GM23338 (cell line): ENCODE data around the gene RHOB.

Experiments
- CREB1 ChIP-seq: fragments of 250-450 bp; sonication (Bioruptor Pico); IDR thresholded peaks from 2 replicates; pipeline ENCODE4 v1.5.0; 2020; ENCODE audit warnings: low read depth, mild to moderate bottlenecking, moderate library complexity
- EZH2 ChIP-seq: fragments of 200-600 bp; sonication (generic); IDR thresholded peaks from one replicate; pipeline ENCODE4 v1.8.0; 2017; ENCODE audit warnings: antibody characterized with exemption, mild to moderate bottlenecking, low read depth; ENCODE audit not compliant: unreplicated experiment
- EZH2phosphoT487 ChIP-seq: fragments of 200-600 bp; sonication (generic); IDR thresholded peaks from one replicate; pipeline ENCODE4 v1.8.1; 2018; ENCODE audit warnings: antibody characterized with exemption; ENCODE audit not compliant: unreplicated experiment
- JUNB ChIP-seq: IDR thresholded peaks from one replicate; pipeline ENCODE4 v1.6.1; 2016; ENCODE audit warnings: antibody characterized with exemption; ENCODE audit not compliant: unreplicated experiment
- NANOG ChIP-seq: IDR thresholded peaks from 2 replicates; pipeline ENCODE4 v1.6.1; 2016; ENCODE audit warnings: antibody characterized with exemption, borderline replicate concordance
- POLR2AphosphoS5 ChIP-seq: IDR thresholded peaks from 2 replicates; pipeline ENCODE4 v1.6.1; 2016; ENCODE audit warnings: antibody characterized with exemption, low read depth
- STAT1 ChIP-seq: IDR thresholded peaks from one replicate; pipeline ENCODE4 v1.6.1; 2016; ENCODE audit warnings: antibody characterized with exemption; ENCODE audit not compliant: unreplicated experiment
- ZNF114 ChIP-seq: fragments of 250-450 bp; sonication (Bioruptor Pico); IDR thresholded peaks from 2 replicates; pipeline ENCODE4 v1.5.0; 2020; ENCODE audit warnings: mild to moderate bottlenecking, moderate library complexity
- ZNF331 ChIP-seq: fragments of 250-450 bp; sonication (Bioruptor Pico); IDR thresholded peaks from 2 replicates; pipeline ENCODE4 v1.5.0; 2020; ENCODE audit warnings: low read depth, mild to moderate bottlenecking, moderate library complexity
- TF ChIP-seq, protein P1 (sequence below), 2 experiments: fragments of 200-600 bp in 1 of 2; sonication (generic) in 1 of 2; conservative IDR thresholded peaks; 2 replicates each; pipeline versions ENCODE4 v1.5.1 to v1.6.1; 2016 to 2017; ENCODE audit warnings: antibody characterized with exemption in 2 of 2, low read depth in 2 of 2, mild to moderate bottlenecking in 2 of 2, moderate library complexity in 1 of 2
- TF ChIP-seq, protein P2 (sequence below): IDR thresholded peaks from 2 replicates; pipeline ENCODE4 v1.6.1; 2016; ENCODE audit warnings: antibody characterized with exemption
- TF ChIP-seq, protein P3 (sequence below): IDR thresholded peaks from one replicate; pipeline ENCODE4 v1.6.1; 2018; ENCODE audit warnings: antibody characterized with exemption; ENCODE audit not compliant: unreplicated experiment
- TF ChIP-seq, protein P4 (sequence below): fragments of 250-450 bp; sonication (Bioruptor Pico); IDR thresholded peaks from 2 replicates; pipeline ENCODE4 v1.5.0; 2020; ENCODE audit warnings: mild to moderate bottlenecking, moderate library complexity

DNA sequence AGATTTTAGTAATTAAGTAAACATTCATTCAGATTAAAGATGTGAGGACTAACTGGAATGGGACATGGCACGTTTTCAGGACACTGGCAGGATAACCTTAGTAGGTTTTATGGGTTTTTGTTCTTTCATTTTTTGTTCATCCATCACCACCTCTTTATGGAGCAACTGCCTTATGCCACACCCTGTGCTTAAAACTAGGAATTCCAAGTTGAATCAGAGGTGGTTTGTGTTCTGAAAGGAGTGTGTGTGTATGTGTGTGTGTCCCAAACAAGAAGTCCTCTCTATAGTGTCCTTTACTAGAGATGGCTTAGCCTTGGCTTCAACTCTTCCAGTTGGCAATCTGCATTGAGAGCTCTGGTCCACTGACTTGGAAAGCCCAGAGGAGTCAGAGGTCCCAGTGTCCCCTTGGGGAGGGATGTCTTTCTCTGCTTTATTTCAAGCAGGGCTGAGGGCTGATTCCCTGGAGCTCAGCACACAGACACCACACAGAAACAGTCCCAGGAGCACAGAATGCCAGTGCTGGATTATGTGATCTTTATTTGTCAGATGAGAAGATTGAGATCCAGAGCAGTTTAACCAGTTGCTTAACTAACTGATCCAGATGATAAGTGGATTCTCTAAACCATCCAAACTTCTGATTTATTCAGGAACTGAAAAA, 25.2 kb downstream of the RHOB start:
- TF ChIP-seq, protein P1, sequence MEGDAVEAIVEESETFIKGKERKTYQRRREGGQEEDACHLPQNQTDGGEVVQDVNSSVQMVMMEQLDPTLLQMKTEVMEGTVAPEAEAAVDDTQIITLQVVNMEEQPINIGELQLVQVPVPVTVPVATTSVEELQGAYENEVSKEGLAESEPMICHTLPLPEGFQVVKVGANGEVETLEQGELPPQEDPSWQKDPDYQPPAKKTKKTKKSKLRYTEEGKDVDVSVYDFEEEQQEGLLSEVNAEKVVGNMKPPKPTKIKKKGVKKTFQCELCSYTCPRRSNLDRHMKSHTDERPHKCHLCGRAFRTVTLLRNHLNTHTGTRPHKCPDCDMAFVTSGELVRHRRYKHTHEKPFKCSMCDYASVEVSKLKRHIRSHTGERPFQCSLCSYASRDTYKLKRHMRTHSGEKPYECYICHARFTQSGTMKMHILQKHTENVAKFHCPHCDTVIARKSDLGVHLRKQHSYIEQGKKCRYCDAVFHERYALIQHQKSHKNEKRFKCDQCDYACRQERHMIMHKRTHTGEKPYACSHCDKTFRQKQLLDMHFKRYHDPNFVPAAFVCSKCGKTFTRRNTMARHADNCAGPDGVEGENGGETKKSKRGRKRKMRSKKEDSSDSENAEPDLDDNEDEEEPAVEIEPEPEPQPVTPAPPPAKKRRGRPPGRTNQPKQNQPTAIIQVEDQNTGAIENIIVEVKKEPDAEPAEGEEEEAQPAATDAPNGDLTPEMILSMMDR (conservative IDR thresholded peaks at IDR 0.05; ENCODE audit: low read depth in 2 of 2): no peak
- TF ChIP-seq, protein P2, sequence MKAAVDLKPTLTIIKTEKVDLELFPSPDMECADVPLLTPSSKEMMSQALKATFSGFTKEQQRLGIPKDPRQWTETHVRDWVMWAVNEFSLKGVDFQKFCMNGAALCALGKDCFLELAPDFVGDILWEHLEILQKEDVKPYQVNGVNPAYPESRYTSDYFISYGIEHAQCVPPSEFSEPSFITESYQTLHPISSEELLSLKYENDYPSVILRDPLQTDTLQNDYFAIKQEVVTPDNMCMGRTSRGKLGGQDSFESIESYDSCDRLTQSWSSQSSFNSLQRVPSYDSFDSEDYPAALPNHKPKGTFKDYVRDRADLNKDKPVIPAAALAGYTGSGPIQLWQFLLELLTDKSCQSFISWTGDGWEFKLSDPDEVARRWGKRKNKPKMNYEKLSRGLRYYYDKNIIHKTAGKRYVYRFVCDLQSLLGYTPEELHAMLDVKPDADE: no peak
- TF ChIP-seq EZH2 (no peak), JUNB (no peak), ZNF114 (no peak), POLR2AphosphoS5 (no peak), EZH2phosphoT487 (no peak), CREB1 (CRISPR knock-in tag) (no peak), NANOG (no peak), ZNF331 (CRISPR knock-in tag) (no peak), STAT1 (no peak)
- TF ChIP-seq, protein P3, sequence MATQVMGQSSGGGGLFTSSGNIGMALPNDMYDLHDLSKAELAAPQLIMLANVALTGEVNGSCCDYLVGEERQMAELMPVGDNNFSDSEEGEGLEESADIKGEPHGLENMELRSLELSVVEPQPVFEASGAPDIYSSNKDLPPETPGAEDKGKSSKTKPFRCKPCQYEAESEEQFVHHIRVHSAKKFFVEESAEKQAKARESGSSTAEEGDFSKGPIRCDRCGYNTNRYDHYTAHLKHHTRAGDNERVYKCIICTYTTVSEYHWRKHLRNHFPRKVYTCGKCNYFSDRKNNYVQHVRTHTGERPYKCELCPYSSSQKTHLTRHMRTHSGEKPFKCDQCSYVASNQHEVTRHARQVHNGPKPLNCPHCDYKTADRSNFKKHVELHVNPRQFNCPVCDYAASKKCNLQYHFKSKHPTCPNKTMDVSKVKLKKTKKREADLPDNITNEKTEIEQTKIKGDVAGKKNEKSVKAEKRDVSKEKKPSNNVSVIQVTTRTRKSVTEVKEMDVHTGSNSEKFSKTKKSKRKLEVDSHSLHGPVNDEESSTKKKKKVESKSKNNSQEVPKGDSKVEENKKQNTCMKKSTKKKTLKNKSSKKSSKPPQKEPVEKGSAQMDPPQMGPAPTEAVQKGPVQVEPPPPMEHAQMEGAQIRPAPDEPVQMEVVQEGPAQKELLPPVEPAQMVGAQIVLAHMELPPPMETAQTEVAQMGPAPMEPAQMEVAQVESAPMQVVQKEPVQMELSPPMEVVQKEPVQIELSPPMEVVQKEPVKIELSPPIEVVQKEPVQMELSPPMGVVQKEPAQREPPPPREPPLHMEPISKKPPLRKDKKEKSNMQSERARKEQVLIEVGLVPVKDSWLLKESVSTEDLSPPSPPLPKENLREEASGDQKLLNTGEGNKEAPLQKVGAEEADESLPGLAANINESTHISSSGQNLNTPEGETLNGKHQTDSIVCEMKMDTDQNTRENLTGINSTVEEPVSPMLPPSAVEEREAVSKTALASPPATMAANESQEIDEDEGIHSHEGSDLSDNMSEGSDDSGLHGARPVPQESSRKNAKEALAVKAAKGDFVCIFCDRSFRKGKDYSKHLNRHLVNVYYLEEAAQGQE: no peak
- TF ChIP-seq, protein P4, sequence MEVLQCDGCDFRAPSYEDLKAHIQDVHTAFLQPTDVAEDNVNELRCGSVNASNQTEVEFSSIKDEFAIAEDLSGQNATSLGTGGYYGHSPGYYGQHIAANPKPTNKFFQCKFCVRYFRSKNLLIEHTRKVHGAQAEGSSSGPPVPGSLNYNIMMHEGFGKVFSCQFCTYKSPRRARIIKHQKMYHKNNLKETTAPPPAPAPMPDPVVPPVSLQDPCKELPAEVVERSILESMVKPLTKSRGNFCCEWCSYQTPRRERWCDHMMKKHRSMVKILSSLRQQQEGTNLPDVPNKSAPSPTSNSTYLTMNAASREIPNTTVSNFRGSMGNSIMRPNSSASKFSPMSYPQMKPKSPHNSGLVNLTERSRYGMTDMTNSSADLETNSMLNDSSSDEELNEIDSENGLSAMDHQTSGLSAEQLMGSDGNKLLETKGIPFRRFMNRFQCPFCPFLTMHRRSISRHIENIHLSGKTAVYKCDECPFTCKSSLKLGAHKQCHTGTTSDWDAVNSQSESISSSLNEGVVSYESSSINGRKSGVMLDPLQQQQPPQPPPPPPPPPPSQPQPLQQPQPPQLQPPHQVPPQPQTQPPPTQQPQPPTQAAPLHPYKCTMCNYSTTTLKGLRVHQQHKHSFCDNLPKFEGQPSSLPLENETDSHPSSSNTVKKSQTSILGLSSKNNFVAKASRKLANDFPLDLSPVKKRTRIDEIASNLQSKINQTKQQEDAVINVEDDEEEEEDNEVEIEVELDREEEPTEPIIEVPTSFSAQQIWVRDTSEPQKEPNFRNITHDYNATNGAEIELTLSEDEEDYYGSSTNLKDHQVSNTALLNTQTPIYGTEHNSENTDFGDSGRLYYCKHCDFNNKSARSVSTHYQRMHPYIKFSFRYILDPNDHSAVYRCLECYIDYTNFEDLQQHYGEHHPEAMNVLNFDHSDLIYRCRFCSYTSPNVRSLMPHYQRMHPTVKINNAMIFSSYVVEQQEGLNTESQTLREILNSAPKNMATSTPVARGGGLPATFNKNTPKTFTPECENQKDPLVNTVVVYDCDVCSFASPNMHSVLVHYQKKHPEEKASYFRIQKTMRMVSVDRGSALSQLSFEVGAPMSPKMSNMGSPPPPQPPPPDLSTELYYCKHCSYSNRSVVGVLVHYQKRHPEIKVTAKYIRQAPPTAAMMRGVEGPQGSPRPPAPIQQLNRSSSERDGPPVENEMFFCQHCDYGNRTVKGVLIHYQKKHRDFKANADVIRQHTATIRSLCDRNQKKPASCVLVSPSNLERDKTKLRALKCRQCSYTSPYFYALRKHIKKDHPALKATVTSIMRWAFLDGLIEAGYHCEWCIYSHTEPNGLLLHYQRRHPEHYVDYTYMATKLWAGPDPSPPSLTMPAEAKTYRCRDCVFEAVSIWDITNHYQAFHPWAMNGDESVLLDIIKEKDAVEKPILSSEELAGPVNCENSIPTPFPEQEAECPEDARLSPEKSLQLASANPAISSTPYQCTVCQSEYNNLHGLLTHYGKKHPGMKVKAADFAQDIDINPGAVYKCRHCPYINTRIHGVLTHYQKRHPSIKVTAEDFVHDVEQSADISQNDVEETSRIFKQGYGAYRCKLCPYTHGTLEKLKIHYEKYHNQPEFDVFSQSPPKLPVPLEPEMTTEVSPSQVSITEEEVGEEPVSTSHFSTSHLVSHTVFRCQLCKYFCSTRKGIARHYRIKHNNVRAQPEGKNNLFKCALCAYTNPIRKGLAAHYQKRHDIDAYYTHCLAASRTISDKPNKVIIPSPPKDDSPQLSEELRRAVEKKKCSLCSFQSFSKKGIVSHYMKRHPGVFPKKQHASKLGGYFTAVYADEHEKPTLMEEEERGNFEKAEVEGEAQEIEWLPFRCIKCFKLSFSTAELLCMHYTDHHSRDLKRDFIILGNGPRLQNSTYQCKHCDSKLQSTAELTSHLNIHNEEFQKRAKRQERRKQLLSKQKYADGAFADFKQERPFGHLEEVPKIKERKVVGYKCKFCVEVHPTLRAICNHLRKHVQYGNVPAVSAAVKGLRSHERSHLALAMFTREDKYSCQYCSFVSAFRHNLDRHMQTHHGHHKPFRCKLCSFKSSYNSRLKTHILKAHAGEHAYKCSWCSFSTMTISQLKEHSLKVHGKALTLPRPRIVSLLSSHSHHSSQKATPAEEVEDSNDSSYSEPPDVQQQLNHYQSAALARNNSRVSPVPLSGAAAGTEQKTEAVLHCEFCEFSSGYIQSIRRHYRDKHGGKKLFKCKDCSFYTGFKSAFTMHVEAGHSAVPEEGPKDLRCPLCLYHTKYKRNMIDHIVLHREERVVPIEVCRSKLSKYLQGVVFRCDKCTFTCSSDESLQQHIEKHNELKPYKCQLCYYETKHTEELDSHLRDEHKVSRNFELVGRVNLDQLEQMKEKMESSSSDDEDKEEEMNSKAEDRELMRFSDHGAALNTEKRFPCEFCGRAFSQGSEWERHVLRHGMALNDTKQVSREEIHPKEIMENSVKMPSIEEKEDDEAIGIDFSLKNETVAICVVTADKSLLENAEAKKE (CRISPR knock-in tag): no peak
